ENCODE data around the gene SEMA4D.

The SEMA4D gene

DNA sequence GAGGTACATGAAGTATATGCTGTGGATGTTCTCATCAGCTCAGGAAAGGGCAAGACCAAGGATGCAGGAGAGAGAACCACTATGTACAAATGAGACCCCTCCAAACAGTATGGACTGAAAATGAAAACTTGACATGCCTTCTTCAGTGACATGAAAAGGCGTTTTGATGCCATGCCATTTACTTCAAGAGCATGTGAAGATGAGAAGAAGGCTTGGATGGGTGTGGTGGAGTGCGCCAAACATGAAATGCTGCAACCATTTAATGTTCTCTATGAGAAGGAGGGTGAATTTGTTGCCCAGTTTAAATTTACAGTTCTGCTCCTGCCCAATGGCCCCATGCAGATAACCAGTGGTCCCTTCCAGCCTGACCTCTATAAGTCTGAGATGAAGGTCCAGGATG, 47.7 kb downstream of the SEMA4D start:
- POLR2A ChIA-PET (ENCODE audit: low non-redundant PET) = no interaction called here
- no peak for DNase-seq (ENCODE audit: low spot score)
- CTCF ChIA-PET = interaction anchor here (1.0 kb wide), 1 partner anchor 32 kb away, joined by 4 read pairs; no protein-coding TSS in a partner anchor
- TF ChIP-seq, protein P1, sequence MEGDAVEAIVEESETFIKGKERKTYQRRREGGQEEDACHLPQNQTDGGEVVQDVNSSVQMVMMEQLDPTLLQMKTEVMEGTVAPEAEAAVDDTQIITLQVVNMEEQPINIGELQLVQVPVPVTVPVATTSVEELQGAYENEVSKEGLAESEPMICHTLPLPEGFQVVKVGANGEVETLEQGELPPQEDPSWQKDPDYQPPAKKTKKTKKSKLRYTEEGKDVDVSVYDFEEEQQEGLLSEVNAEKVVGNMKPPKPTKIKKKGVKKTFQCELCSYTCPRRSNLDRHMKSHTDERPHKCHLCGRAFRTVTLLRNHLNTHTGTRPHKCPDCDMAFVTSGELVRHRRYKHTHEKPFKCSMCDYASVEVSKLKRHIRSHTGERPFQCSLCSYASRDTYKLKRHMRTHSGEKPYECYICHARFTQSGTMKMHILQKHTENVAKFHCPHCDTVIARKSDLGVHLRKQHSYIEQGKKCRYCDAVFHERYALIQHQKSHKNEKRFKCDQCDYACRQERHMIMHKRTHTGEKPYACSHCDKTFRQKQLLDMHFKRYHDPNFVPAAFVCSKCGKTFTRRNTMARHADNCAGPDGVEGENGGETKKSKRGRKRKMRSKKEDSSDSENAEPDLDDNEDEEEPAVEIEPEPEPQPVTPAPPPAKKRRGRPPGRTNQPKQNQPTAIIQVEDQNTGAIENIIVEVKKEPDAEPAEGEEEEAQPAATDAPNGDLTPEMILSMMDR (conservative IDR thresholded peaks at IDR 0.05; ENCODE audit: low read depth) = no peak
- H3K27ac ChIP-seq = no peak overlapping the region

DNA sequence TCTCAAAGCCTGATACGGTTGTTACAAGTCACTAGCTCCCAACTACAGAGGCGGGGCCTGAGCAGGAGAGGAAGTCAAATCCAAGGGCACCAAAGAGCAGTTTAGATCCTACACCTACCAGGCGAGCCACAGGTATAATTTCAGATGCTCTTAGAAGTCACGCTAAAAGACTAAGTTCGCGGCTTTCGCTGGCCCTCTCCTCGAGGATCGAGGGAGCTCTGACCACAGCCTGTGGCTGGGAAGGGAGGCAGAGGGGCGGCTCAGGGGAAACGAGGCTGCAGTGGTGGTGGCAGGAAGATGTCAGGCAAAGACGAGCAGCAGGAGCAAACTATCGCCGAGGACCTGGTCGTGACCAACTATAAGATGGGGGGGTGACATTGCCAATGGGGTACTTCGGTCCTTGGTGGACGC, 48.6 kb downstream of the SEMA4D start:
- H3K27ac ChIP-seq = no peak overlapping the region
- ChIA-PET POLR2A (ENCODE audit: low non-redundant PET) (no interaction called here), CTCF (interaction anchor here (0.6 kb wide), 1 partner anchor 37 kb away, joined by 4 read pairs; no protein-coding TSS in a partner anchor)
- TF ChIP-seq, protein P1 (conservative IDR thresholded peaks at IDR 0.05; ENCODE audit: low read depth) = no peak
- no peak for DNase-seq (ENCODE audit: low spot score)

DNA sequence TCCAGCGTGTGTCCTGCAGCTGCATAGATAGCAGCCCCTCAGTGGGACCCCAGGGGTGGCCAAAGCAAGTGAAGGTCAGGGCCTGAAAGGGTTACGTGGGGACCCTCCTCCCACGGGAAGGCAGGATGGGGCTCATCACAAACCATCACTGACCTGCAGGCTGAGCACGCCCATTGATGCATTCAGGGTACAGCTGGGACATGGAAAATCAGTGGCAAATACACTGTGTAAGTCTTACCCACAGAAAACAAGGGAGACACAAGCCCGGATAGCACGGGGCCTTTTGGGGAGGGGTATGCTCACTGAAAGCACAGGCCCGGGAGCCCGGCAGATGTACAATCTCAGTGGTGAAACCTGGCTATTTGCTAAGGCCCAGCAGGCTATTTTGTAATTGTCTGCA, 49.1 kb downstream of the SEMA4D start:
- POLR2A ChIA-PET (ENCODE audit: low non-redundant PET) = no interaction called here
- no peak overlapping the region for H3K27ac ChIP-seq
- DNase-seq (ENCODE audit: low spot score) = no peak
- TF ChIP-seq, protein P1 (conservative IDR thresholded peaks at IDR 0.05; ENCODE audit: low read depth) = no peak
- CTCF ChIA-PET = interaction anchor here (0.5 kb wide), 1 partner anchor 47 kb away, joined by 3 read pairs; no protein-coding TSS in a partner anchor

DNA sequence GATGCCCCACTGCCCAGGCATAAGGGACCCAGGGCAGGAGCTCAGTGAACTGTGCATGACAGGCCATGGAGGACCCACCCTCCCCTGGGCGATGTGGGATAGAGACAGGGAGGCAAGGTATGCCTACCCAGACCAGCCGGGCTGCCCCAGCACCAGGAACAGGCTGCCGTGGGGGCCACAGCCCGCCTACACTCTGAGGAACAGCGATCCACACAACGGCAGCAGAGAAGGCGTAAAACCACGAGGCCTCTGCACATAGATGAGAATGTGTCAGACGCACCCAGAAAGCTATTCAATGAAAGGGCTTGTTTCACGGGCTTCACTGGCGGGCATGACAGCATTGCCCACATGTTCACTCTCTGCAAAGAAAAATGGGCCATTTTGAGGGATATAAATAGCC, 49.5 kb downstream of the SEMA4D start:
- TF ChIP-seq, protein P1 (conservative IDR thresholded peaks at IDR 0.05; ENCODE audit: low read depth) = no peak
- no peak overlapping the region for H3K27ac ChIP-seq
- ChIA-PET CTCF (interaction anchor here (0.5 kb wide), 2 partner anchors 22 to 46 kb away, joined by 3 to 4 read pairs; no protein-coding TSS in a partner anchor), POLR2A (ENCODE audit: low non-redundant PET) (no interaction called here)
- no peak for DNase-seq (ENCODE audit: low spot score)

DNA sequence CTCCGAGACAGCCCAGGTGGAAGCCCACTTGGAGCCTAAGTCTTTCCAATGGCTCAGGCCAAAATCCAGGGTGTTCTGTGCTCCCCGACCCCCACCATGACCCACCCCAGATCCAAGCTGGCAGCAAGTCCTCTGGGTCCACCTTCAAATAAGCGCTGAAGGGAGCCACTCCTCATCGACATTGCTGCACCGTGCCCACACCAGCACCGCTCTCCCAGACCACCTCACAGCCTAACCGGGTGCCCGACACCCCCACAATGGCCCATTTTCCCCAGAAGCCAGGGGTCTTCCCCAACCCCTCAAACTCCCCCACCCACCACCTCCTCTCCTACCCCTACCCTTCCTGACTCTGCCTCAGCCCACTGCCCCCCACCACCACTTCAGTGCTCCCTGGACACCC, 50.5 kb downstream of the SEMA4D start:
- DNase-seq (ENCODE audit: low spot score) = no peak
- ChIA-PET CTCF (no interaction called here), POLR2A (ENCODE audit: low non-redundant PET) (no interaction called here)
- H3K27ac ChIP-seq = no peak overlapping the region
- TF ChIP-seq, protein P1 (conservative IDR thresholded peaks at IDR 0.05; ENCODE audit: low read depth) = no peak

DNA sequence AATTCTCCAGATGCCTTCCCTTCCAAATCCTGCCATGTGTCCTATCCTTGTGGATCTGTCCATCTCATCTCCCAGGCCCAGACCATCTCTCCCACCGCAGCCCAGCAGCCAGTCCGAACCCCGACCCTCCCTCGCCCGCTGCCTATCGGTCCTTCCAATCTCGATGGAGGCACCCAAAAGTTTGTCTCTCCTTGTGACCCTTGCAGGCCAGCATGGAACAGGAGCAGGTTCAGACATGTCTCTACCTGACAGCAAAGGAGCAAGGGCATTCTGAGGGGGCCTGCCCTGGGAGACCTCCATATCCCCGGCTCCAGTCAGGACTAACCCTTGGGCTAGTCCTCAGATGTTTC, 51.0 kb downstream of the SEMA4D start:
- no peak overlapping the region for H3K27ac ChIP-seq
- POLR2A ChIA-PET (ENCODE audit: low non-redundant PET) = no interaction called here
- TF ChIP-seq, protein P1 (conservative IDR thresholded peaks at IDR 0.05; ENCODE audit: low read depth) = no peak
- CTCF ChIA-PET = no interaction called here
- DNase-seq (ENCODE audit: low spot score) = no peak
